GM18519 (cell line): Measurements from ENCODE around the gene CAPN9.

Source experiments
- ATAC-seq: cut with Tn5 transposase; IDR thresholded peaks from one replicate; pipeline ENCODE4 v1.9.1; 2021; ENCODE audit warnings: mild to moderate bottlenecking, moderate library complexity; ENCODE audit not compliant: unreplicated experiment, low FRiP score

The CAPN9 gene

GRCh38 chr1:230744382-230744781 is 2.8 kb upstream of the CAPN9 start:
- ATAC-seq, result no peak

- ATAC-seq, result no peak
Measured at GRCh38 chr1:230745071-230745470, 2.1 kb upstream of the CAPN9 start.

- ATAC-seq, result no peak
Measured at GRCh38 chr1:230746617-230747016, 571 bp upstream of the CAPN9 start.

- no peak for ATAC-seq
Measured at GRCh38 chr1:230747890-230748800, 957 bp downstream of the CAPN9 start.

GRCh38 chr1:230749150-230749549 is 2.0 kb downstream of the CAPN9 start:
- peak; percentile 45 for ATAC-seq

GRCh38 chr1:230749635-230750034 is 2.4 kb downstream of the CAPN9 start:
- no peak for ATAC-seq

GRCh38 chr1:230750576-230750975 is 3.4 kb downstream of the CAPN9 start:
- ATAC-seq, result no peak

GRCh38 chr1:230750986-230751625 is 3.9 kb downstream of the CAPN9 start:
- ATAC-seq, result no peak

- ATAC-seq, result no peak
Measured at GRCh38 chr1:230752407-230752806, 5.2 kb downstream of the CAPN9 start.

- no peak for ATAC-seq
Measured at GRCh38 chr1:230753191-230753585, 6.0 kb downstream of the CAPN9 start.

GRCh38 chr1:230753586-230754251 is 6.5 kb downstream of the CAPN9 start:
- no peak for ATAC-seq

GRCh38 chr1:230754796-230755195 is 7.6 kb downstream of the CAPN9 start:
- ATAC-seq, result no peak

GRCh38 chr1:230757856-230758708 is 10.9 kb downstream of the CAPN9 start:
- no peak for ATAC-seq

GRCh38 chr1:230758709-230759368 is 11.7 kb downstream of the CAPN9 start:
- ATAC-seq, result no peak

- no peak for ATAC-seq
Measured at GRCh38 chr1:230759369-230760065, 12.3 kb downstream of the CAPN9 start.

GRCh38 chr1:230760360-230760827 is 13.2 kb downstream of the CAPN9 start:
- no peak for ATAC-seq

GRCh38 chr1:230761443-230762167 is 14.4 kb downstream of the CAPN9 start:
- ATAC-seq, result no peak

GRCh38 chr1:230763927-230764591 is 16.9 kb downstream of the CAPN9 start:
- no peak for ATAC-seq
